ENCODE measurements around the gene VPS45. TPM values are rescaled to one million over a fixed set of nuclear protein-coding genes. Genes with fewer than 3 reads are reported as not detected.

Gene VPS45
- total and polyA plus RNA-seq, 2 of the 4 experiments (the other 2 are of a cell fraction): 32.4 to 33.3 TPM

GRCh38 chr1:150018165-150018564, 49.4 kb upstream of the VPS45 start (continued):
- TF ChIP-seq, protein P1, sequence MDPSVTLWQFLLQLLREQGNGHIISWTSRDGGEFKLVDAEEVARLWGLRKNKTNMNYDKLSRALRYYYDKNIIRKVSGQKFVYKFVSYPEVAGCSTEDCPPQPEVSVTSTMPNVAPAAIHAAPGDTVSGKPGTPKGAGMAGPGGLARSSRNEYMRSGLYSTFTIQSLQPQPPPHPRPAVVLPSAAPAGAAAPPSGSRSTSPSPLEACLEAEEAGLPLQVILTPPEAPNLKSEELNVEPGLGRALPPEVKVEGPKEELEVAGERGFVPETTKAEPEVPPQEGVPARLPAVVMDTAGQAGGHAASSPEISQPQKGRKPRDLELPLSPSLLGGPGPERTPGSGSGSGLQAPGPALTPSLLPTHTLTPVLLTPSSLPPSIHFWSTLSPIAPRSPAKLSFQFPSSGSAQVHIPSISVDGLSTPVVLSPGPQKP (IDR thresholded peaks at IDR 0.05; ENCODE audit: borderline replicate concordance, low read depth, low read length): no peak
- TF ChIP-seq MAFK (IDR thresholded peaks at IDR 0.05; ENCODE audit: low read depth, low read length) (no peak), CEBPB (IDR thresholded peaks at IDR 0.05; ENCODE audit: low read depth, low read length) (no peak), RAD21 (IDR thresholded peaks at IDR 0.05; ENCODE audit: low read length) (no peak)

- no peak for ATAC-seq (ENCODE audit: low read depth)
- Histone ChIP-seq H3K9me1 (ENCODE audit: insufficient read depth, low read length) (0 out of 2 replicates have a peak, but pooled peaks cover 3% of the 10 kb centered on the region), H3K4ac (ENCODE audit: low read depth, low read length) (no peak overlapping the region), H3K56ac (ENCODE audit: extremely low read depth, insufficient read depth, low read length) (no peak overlapping the region), H2AK5ac (ENCODE audit: low read depth, low read length) (no peak overlapping the region), H3K79me1 (ENCODE audit: low read depth in 1 of 2, low read length in 2 of 2) (no peaks in the 10 kb centered on the region), H3K4me2 (ENCODE audit: low read depth, low read length) (no peak overlapping the region), H3K36me3 (ENCODE audit: control insufficient read depth, insufficient read depth, low read length) (no peaks in the 10 kb centered on the region), H3K23ac (ENCODE audit: low read depth, low read length) (no peak overlapping the region), H3K4me1 (ENCODE audit: control insufficient read depth, insufficient read depth, low read length) (no peaks in the 10 kb centered on the region), H2BK5ac (ENCODE audit: low read depth, low read length, poor library complexity, severe bottlenecking) (no peak overlapping the region), H3K18ac (ENCODE audit: low read depth, low read length) (no peak overlapping the region), H2BK120ac (ENCODE audit: low read depth, low read length) (no peak overlapping the region), H3K4me3 (ENCODE audit: insufficient read depth, low read depth, low read length) (no peak overlapping the region), H2BK15ac (ENCODE audit: low read depth, low read length) (no peak overlapping the region), H2AK9ac (replicated peaks; ENCODE audit: low read depth, low read length, poor library complexity) (no peak overlapping the region), H4K91ac (ENCODE audit: insufficient read depth, low read depth, low read length) (no peak overlapping the region), H4K20me1 (ENCODE audit: insufficient read depth, low read length) (no peaks in the 10 kb centered on the region), H4K5ac (ENCODE audit: low read depth, low read length) (no peak overlapping the region), H3K9me3 (ENCODE audit: control insufficient read depth, insufficient read depth, low read length) (no peaks in the 10 kb centered on the region), H4K8ac (ENCODE audit: low read depth in 2 of 2, low read length in 2 of 2) (no peak overlapping the region), H3K27me3 (ENCODE audit: control insufficient read depth, insufficient read depth, low read length) (no peaks in the 10 kb centered on the region), H2BK20ac (ENCODE audit: low read depth, low read length) (no peak overlapping the region), H3K14ac (replicated peaks; ENCODE audit: low read depth, low read length) (no peak overlapping the region), H3K9ac (ENCODE audit: low read depth, low read length) (no peak overlapping the region), H3K27ac (ENCODE audit: insufficient read depth, low read length) (no peak overlapping the region), H2AFZ (replicated peaks; ENCODE audit: low read length, poor library complexity) (no peak overlapping the region)
- POLR2A ChIA-PET (ENCODE audit: unreplicated experiment): no interaction called here
- CTCF ChIA-PET: no interaction called here
- intact Hi-C loops (cut with micrococcal nuclease) (no loop called here), in situ Hi-C loops (cut with MboI; ENCODE audit: low sequenced_read_pairs) (no loop called here), dilution Hi-C loops (cut with HindIII; ENCODE audit: low sequenced_read_pairs, unreplicated experiment) (no loop called here)
- no TSS peak for BruUV-seq (replicated peaks)
- WGBS, 2 experiments (ENCODE audit: extremely low coverage in 2 of 2, insufficient read length in 1 of 2): no CpG with 5 or more reads among the region's 2 CpGs
- no peak for DNase-seq
- TF ChIP-seq CHD1 (IDR thresholded peaks at IDR 0.05; ENCODE audit: low read depth, low read length): no peak
- TF ChIP-seq SMC3 (IDR thresholded peaks at IDR 0.05; ENCODE audit: low read depth, low read length): no peak
- TF ChIP-seq, protein P1 (IDR thresholded peaks at IDR 0.05; ENCODE audit: borderline replicate concordance, low read depth, low read length): no peak
- TF ChIP-seq POLR2A (IDR thresholded peaks at IDR 0.05; ENCODE audit: low read depth, low read length): no peak
- no peak for TF ChIP-seq RAD21 (IDR thresholded peaks at IDR 0.05; ENCODE audit: low read length)
- no peak for TF ChIP-seq MXI1 (IDR thresholded peaks at IDR 0.05; ENCODE audit: borderline replicate concordance, low read depth, low read length)
- TF ChIP-seq MAFK (IDR thresholded peaks at IDR 0.05; ENCODE audit: low read depth, low read length): no peak
- TF ChIP-seq CTCF (conservative IDR thresholded peaks at IDR 0.05; ENCODE audit: low read depth, low read length): no peak
- TF ChIP-seq NFE2L2 (IDR thresholded peaks at IDR 0.05; ENCODE audit: low read depth, low read length): no peak
- TF ChIP-seq USF2 (IDR thresholded peaks at IDR 0.05; ENCODE audit: low read depth, low read length): no peak
- no peak for TF ChIP-seq MAZ (IDR thresholded peaks at IDR 0.05; ENCODE audit: borderline replicate concordance, low read depth, low read length)
- TF ChIP-seq FOS (IDR thresholded peaks at IDR 0.05; ENCODE audit: low read depth, low read length): no peak
Measured at GRCh38 chr1:150020711-150021110, 46.9 kb upstream of the VPS45 start.
